Activated gamma-delta T cell (primary cell): Measurements from ENCODE around the gene MRTFB.

Experiments
- DNase-seq: peaks from one replicate; lab custom pipeline; 2025; lab: John Stamatoyannopoulos, UW

Gene MRTFB

DNA sequence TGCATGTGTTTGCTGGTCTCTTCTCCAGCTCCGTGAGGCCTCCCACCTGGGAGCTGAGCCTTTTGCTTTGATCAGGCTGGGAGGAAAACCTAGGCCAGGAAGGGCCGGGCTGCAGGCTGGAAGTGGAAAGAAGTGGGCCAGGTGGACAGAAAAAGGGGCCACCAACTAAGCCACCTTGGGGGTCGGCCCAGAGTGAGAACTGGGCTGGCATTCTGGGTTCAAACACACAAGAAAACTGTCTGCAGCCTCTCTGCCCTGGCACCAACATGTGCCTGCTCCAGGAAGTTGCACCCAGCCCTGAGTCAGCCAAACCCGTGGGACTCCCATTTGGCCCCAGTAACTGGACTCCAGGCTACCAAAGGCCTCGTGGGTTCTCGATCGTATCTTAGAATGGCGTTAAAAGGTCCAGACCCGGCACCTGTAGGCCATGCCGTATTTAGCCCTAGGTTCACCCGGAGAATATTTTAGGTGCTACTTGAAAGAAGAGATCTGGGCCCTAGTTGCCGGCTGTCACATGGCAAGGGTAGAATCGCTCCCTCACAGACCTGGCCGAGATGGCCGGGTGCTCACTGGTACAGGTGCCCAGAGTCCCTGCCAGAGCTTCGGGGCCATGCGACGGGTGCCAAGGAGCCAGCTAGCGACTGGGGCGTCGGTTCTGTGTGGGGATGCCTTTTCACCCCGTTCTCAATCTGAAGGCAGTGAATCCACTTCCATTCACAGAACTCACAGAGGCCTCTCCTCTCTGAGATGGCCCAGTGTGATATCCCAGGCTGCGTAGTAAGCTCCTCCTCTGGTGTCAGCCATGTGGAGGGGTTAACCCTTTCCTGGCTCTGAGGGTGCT lies 236.6 kb downstream of the MRTFB start:
- no peak for DNase-seq

DNA sequence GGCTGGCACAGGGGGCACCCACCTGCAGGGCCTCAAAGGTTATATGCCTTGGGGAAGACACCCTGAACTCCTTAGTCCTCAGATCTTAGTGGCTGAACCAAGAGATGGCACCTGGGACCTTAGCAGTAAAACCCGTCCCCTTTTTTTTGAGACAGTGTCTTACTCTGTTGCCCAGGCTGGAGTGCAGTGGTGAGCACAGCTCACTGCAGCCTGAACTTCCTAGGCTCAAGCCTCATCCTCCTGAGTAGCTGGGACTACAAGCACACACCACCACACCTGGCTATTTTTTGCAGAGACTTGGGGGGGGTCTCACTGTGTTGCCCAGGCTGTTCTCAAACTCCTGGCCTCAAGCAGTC lies 237.2 kb downstream of the MRTFB start:
- DNase-seq, result no peak

DNA sequence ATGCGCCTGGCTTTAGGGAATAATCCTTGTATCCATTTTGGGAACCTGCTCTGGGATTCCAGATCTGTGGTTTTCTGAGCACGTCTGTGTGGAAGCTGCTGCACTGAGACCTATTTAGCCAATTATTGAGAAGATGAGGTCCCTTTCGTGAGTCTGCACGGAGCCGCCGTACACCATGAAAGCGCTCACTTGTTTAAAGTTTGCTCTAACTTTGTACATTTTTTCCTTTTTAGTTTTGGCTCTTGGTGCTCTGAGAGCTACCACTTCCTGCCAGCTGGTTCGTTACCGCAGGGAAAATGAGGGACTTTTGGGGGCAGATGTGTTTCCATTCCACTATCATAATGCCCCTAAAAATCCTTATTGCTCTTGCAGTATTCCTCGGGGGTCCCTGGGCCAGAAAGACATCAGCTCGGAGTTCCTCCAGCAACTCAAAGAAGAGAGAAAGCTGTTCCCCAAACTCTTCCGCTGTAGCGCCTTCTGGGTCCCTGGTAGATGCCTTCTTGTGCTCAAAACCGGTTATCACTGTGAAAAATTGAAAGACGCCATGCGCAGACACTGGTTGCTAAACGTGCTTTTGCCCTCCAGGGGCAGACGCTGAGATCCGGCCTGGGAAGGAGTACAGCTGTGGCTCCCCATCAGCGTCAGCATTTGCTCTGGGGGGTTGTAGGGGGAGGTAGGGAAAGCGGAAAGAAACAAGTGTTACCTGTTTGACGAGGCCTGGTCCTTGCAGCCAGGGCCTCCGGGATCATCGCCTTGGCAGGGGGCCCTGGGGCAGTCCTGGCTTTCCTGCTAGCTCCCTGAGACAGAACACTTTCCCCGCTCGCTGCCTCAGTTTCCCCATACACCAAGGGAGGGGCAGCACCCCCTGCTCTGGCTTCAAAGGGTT lies 238.1 kb downstream of the MRTFB start:
- no peak for DNase-seq

DNA sequence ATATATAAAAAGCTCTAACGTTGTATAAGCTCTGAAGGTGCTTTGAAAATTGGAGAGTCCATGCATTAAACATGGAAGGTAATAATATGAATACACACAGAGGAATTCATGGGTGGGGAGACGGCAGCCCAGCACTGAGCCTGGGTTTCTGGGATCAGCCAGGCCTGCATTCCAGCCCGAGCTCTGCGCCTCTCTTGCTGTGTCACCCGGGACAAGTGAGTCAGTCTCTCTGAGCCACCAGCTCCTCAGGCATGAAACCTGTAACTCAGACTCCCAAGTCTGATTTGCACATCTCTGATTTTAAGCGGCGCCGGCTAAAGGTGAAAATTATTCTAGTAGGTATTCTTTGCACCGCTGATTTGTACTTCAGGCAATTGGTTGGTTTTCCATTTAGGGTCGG lies 238.8 kb downstream of the MRTFB start:
- no peak for DNase-seq

DNA sequence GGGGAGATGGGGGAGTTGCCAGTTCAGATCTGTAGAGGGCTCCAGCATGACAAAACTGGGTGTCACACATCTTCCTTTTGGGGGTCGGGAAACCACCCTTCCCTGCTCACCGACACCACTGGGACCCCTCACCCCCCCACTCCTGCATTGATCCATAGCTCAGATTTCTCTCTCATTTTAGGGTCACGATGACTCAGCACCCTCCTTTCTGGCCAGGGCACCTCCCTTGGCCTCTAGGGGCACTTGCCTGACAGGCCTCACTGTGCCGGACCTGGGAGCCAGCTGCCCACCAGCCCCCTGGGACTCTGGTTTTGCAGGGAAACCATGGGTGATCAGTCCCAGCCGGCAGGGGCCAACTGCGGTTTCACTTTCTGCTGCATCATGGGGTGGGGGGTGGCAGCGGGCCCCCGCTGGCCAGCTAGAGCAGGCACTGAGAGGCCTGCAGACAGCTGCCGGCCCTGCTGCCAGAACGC lies 239.4 kb downstream of the MRTFB start:
- no peak for DNase-seq

DNA sequence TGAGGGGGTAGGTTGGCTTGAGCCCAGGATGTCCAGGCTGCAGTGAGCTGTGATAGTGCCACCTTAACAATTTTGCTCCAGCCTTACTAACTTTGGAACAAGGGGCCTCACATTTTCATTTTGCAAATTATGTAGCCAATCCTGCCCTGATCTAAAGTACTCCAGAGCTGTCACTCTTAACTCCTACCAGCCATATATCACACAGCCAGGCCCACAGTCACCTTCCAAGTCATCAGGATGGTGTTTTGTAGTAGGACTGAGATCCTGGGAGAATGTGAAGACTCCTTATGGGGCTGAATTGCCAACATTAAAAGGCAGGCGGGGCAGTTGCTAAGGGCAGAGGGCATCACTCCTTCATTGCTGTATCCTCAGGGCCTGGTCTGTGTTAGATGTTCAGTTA lies 243.0 kb downstream of the MRTFB start:
- DNase-seq, result no peak

DNA sequence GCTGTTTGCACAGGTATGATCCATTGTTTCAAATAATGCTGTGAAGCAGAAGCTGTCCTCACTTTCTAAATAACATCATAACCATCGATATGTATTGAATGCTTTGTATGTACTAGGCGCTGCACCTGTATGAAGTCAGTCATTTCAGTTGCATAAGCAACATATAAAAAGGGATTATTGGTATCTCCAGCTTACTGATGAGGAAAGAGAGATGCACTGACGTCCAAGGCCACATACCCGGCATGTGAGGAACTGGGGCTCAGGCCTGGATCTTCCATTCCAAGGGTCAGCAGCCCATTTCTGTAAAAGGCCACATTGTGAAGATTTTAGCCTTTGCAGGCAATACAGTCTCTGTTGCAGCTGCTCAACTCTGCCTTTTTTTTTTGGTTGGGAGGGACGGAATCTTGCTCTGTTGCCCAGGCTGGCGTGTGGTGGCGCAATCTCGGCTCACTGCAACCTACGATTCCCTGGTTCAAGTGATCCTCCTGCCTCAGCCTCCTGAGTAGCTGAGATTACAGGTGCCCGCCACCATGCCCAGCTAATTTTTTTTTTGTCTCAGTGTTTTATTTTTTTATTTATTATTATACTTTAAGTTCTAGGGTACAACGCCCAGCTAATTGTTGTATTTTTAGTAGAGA lies 244.7 kb downstream of the MRTFB start:
- DNase-seq, result no peak
